ENCODE measurements around the gene MAGI3.

MAGI3 gene

DNA sequence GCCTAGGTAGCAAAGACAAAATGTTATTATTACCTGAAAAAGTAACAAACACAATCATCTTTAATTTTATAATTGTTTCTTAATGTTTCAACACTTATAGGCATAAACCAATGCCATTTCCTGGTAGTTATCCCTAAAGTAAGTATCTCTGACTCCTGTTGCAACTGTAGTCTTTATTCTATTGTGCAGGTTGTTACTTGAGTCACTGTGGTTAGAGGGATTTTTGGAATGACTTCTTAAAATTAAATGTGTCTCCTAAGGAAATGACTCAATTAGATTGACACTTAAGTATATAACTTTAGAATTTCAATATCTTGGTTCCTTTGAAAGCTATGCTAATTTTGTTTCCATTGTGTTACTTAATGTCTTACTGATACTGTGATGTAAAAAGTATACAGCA is 225.1 kb downstream of the MAGI3 start:
- peaks cover 22% of the 10 kb centered on the region for H3K4me1 ChIP-seq (ENCODE audit: control insufficient read depth, insufficient read depth, low read length, unreplicated experiment)
- peaks cover 2% of the 10 kb centered on the region; the same call in 1 of the 2 replicates for H3K36me3 ChIP-seq (ENCODE audit: insufficient read depth, low read length)
- H2AFZ ChIP-seq (ENCODE audit: low read length, unreplicated experiment) = no peak overlapping the region
- no peaks in the 10 kb centered on the region for H3K27me3 ChIP-seq (ENCODE audit: insufficient read depth, low read length)
- no peak overlapping the region for H3K4me3 ChIP-seq (ENCODE audit: low read depth, low read length)
- H3K79me2 ChIP-seq (ENCODE audit: control insufficient read depth, insufficient read depth, low read length, unreplicated experiment) = no peaks in the 10 kb centered on the region
- H3K27ac ChIP-seq (ENCODE audit: low read depth, low read length) = no peak overlapping the region

DNA sequence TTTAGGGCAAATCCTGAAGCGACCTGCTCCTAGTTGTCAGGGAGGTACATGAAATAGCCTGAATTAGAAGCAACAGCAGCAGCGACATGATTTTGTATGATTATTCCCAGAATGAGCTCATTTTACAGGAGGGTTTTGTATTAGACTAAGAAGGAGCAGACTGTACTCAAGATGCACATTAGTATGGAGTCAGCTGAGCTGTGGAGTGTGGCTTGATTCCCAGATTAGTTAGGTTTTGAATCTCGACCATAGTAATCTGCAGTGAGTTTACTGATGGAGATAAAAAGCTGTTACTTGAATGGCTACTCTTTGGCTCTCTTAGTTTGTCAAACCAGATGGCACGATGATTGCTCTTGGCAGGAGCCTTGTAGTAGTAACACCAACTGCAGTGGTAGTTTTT is 225.8 kb downstream of the MAGI3 start:
- no peak overlapping the region for H3K27ac ChIP-seq (ENCODE audit: low read depth, low read length)
- H2AFZ ChIP-seq (ENCODE audit: low read length, unreplicated experiment) = no peak overlapping the region
- no peak overlapping the region for H3K4me3 ChIP-seq (ENCODE audit: low read depth, low read length)
- no peaks in the 10 kb centered on the region for H3K79me2 ChIP-seq (ENCODE audit: control insufficient read depth, insufficient read depth, low read length, unreplicated experiment)
- H3K36me3 ChIP-seq (ENCODE audit: insufficient read depth, low read length) = peaks cover 9% of the 10 kb centered on the region
- H3K4me1 ChIP-seq (ENCODE audit: control insufficient read depth, insufficient read depth, low read length, unreplicated experiment) = peaks cover 22% of the 10 kb centered on the region
- H3K27me3 ChIP-seq (ENCODE audit: insufficient read depth, low read length) = no peaks in the 10 kb centered on the region

DNA sequence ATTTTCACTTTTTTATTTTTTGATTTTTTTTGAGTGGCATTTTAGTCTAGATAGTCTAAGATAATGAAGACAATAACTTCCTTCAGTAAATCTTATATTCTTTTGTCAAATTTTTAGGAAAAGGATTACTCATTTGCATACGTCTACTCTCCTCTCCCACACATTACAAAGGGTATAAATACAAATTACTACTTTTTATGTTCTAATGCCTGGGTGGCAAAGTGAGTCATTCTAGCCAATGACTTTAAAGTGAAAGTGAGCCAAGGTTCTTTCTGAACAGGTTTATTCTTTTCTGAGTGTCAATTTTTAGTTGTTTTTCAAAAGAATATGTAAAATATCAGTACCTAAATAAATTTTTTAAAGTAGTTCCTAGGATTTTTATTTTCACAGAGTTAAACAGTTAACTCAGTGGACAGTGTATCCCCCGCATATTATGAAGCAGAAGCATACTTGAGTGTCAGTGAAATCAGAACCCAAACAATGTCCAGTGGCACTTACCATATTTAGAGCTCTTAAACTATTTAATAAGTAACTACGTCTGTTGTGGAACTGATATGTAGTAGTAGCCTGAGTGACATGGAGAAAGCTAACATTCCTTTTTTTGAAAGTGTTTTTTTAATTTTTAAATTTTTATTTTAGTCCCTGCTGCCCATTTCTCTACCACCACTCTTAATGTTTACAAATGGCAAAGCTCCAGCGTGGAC is 227.3 kb downstream of the MAGI3 start:
- Histone ChIP-seq H3K27ac (ENCODE audit: low read depth, low read length) (no peak overlapping the region), H3K27me3 (ENCODE audit: insufficient read depth, low read length) (no peaks in the 10 kb centered on the region), H2AFZ (ENCODE audit: low read length, unreplicated experiment) (no peak overlapping the region), H3K79me2 (ENCODE audit: control insufficient read depth, insufficient read depth, low read length, unreplicated experiment) (no peaks in the 10 kb centered on the region), H3K4me1 (ENCODE audit: control insufficient read depth, insufficient read depth, low read length, unreplicated experiment) (peaks cover 22% of the 10 kb centered on the region), H3K4me3 (ENCODE audit: low read depth, low read length) (no peak overlapping the region), H3K36me3 (ENCODE audit: insufficient read depth, low read length) (peaks cover 12% of the 10 kb centered on the region)

GRCh38 chr1:113628997-113629396 is 238.7 kb downstream of the MAGI3 start:
- Histone ChIP-seq H3K4me3 (ENCODE audit: low read depth, low read length) (no peak overlapping the region), H2AFZ (ENCODE audit: low read length, unreplicated experiment) (no peak overlapping the region), H3K4me1 (ENCODE audit: control insufficient read depth, insufficient read depth, low read length, unreplicated experiment) (no peaks in the 10 kb centered on the region), H3K36me3 (ENCODE audit: insufficient read depth, low read length) (peaks cover 13% of the 10 kb centered on the region), H3K27ac (ENCODE audit: low read depth, low read length) (no peak overlapping the region), H3K27me3 (ENCODE audit: insufficient read depth, low read length) (no peaks in the 10 kb centered on the region), H3K79me2 (ENCODE audit: control insufficient read depth, insufficient read depth, low read length, unreplicated experiment) (no peaks in the 10 kb centered on the region)

DNA sequence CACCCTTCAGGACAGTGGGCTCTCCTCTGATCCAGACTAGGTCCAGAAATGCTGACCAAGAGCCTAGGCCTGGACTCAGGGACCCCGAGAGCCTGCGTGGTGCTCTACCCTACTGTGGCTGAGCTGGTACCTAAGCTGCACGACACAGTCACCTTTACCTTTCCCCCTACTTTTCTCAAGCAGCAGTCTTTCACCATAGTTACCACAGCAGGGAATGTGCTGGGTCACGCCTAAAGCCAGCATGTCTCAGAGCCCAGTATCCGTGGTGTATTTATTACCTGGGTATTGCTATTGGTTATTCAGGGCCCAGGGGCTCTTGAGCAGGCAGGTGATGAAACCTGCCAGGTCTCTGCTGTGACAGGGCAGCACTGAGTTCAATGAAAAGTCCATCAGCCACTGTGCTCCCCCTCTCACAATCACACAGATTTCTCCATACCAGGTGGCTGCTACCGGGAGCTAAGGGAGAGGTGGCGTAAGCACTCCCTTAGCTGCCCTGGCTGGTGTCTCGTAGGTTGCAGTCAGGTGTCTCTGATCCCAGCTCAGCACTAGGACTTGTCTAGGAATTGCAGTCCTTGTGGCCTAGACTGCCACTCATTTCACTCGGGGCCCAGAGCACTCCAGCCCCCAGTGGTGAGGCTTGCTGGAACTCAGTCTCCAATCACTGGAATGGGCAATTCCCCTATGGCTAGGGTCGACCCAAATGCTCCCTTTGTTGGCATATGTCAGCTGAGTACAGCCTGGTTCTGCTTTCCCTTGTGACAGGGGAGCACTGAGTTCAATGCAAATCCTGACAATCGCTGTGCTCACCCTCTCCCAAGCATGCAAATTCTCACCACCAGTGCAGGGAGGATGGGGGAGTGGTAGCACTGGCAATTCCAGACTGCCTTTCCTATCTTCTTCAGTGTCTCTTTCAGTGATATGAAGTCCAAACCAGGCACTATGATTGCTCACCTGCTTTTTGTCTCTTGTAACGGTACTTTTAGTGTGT is 240.3 kb downstream of the MAGI3 start:
- no peak overlapping the region for H3K4me3 ChIP-seq (ENCODE audit: low read depth, low read length)
- peaks cover 13% of the 10 kb centered on the region for H3K36me3 ChIP-seq (ENCODE audit: insufficient read depth, low read length)
- H3K79me2 ChIP-seq (ENCODE audit: control insufficient read depth, insufficient read depth, low read length, unreplicated experiment) = no peaks in the 10 kb centered on the region
- H2AFZ ChIP-seq (ENCODE audit: low read length, unreplicated experiment) = no peak overlapping the region
- no peak overlapping the region for H3K27ac ChIP-seq (ENCODE audit: low read depth, low read length)
- no peaks in the 10 kb centered on the region for H3K27me3 ChIP-seq (ENCODE audit: insufficient read depth, low read length)
- H3K4me1 ChIP-seq (ENCODE audit: control insufficient read depth, insufficient read depth, low read length, unreplicated experiment) = no peaks in the 10 kb centered on the region

- no peak overlapping the region for H2AFZ ChIP-seq (ENCODE audit: low read length, unreplicated experiment)
- no peaks in the 10 kb centered on the region for H3K79me2 ChIP-seq (ENCODE audit: control insufficient read depth, insufficient read depth, low read length, unreplicated experiment)
- no peaks in the 10 kb centered on the region for H3K27me3 ChIP-seq (ENCODE audit: insufficient read depth, low read length)
- no peak overlapping the region for H3K27ac ChIP-seq (ENCODE audit: low read depth, low read length)
- no peaks in the 10 kb centered on the region for H3K4me1 ChIP-seq (ENCODE audit: control insufficient read depth, insufficient read depth, low read length, unreplicated experiment)
- no peaks in the 10 kb centered on the region for H3K36me3 ChIP-seq (ENCODE audit: insufficient read depth, low read length)
- no peak overlapping the region for H3K4me3 ChIP-seq (ENCODE audit: low read depth, low read length)
Observed at GRCh38 chr1:113641396-113641795, 251.1 kb downstream of the MAGI3 start.

- Histone ChIP-seq H3K27me3 (ENCODE audit: insufficient read depth, low read length) (no peaks in the 10 kb centered on the region), H2AFZ (ENCODE audit: low read length, unreplicated experiment) (no peak overlapping the region), H3K36me3 (ENCODE audit: insufficient read depth, low read length) (0 out of 2 replicates have a peak, but pooled peaks cover 4% of the 10 kb centered on the region), H3K4me1 (ENCODE audit: control insufficient read depth, insufficient read depth, low read length, unreplicated experiment) (no peaks in the 10 kb centered on the region), H3K4me3 (ENCODE audit: low read depth, low read length) (no peak overlapping the region), H3K27ac (ENCODE audit: low read depth, low read length) (no peak overlapping the region), H3K79me2 (ENCODE audit: control insufficient read depth, insufficient read depth, low read length, unreplicated experiment) (no peaks in the 10 kb centered on the region)
Observed at GRCh38 chr1:113647164-113647563, 256.8 kb downstream of the MAGI3 start.

- Histone ChIP-seq H3K4me1 (ENCODE audit: control insufficient read depth, insufficient read depth, low read length, unreplicated experiment) (peaks cover 4% of the 10 kb centered on the region), H2AFZ (ENCODE audit: low read length, unreplicated experiment) (no peak overlapping the region), H3K4me3 (ENCODE audit: low read depth, low read length) (no peak overlapping the region), H3K79me2 (ENCODE audit: control insufficient read depth, insufficient read depth, low read length, unreplicated experiment) (no peaks in the 10 kb centered on the region), H3K27me3 (ENCODE audit: insufficient read depth, low read length) (no peaks in the 10 kb centered on the region), H3K27ac (ENCODE audit: low read depth, low read length) (no peak overlapping the region), H3K36me3 (ENCODE audit: insufficient read depth, low read length) (0 out of 2 replicates have a peak, but pooled peaks cover 4% of the 10 kb centered on the region)
Observed at GRCh38 chr1:113648478-113648877, 258.2 kb downstream of the MAGI3 start.

- no peaks in the 10 kb centered on the region for H3K79me2 ChIP-seq (ENCODE audit: control insufficient read depth, insufficient read depth, low read length, unreplicated experiment)
Observed at GRCh38 chr1:113652771-113653170, 262.5 kb downstream of the MAGI3 start.

DNA sequence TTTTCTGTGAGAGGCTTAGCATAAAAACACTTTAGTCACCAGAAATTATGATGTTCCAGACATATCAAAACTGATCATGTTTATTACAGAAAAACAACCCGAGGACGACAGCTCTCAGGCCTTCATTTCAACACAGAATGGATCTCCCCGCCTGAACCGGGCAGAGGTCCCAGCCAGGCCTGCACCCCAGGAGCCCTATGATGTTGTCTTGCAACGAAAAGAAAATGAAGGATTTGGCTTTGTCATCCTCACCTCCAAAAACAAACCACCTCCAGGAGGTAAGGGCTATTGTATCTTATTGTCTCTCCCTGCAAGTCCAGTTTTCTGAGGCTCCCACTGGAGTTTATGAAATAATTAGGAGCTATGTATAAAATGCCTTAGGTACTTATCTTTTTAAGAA is 263.4 kb downstream of the MAGI3 start:
- Histone ChIP-seq H3K36me3 (ENCODE audit: insufficient read depth, low read length) (0 out of 2 replicates have a peak, but pooled peaks cover under 1% of the 10 kb centered on the region), H3K4me1 (ENCODE audit: control insufficient read depth, insufficient read depth, low read length, unreplicated experiment) (peaks cover 4% of the 10 kb centered on the region), H2AFZ (ENCODE audit: low read length, unreplicated experiment) (no peak overlapping the region), H3K79me2 (ENCODE audit: control insufficient read depth, insufficient read depth, low read length, unreplicated experiment) (no peaks in the 10 kb centered on the region), H3K27ac (ENCODE audit: low read depth, low read length) (no peak overlapping the region), H3K27me3 (ENCODE audit: insufficient read depth, low read length) (no peaks in the 10 kb centered on the region), H3K4me3 (ENCODE audit: low read depth, low read length) (no peak overlapping the region)

More at GRCh38 chr1:113652771-113653170, 262.5 kb downstream of the MAGI3 start:
- H3K36me3 ChIP-seq (ENCODE audit: insufficient read depth, low read length) = 0 out of 2 replicates have a peak, but pooled peaks cover 4% of the 10 kb centered on the region
- no peaks in the 10 kb centered on the region for H3K27me3 ChIP-seq (ENCODE audit: insufficient read depth, low read length)
- H3K4me3 ChIP-seq (ENCODE audit: low read depth, low read length) = no peak overlapping the region
- peaks cover 4% of the 10 kb centered on the region for H3K4me1 ChIP-seq (ENCODE audit: control insufficient read depth, insufficient read depth, low read length, unreplicated experiment)
- H2AFZ ChIP-seq (ENCODE audit: low read length, unreplicated experiment) = no peak overlapping the region
- no peak overlapping the region for H3K27ac ChIP-seq (ENCODE audit: low read depth, low read length)
